PFSK-1 (cell line): ENCODE results near the gene KTN1.

Experiments
- POLR2AphosphoS5 ChIP-seq: IDR thresholded peaks from 2 replicates; pipeline ENCODE4 v1.6.1; 2012; ENCODE audit warnings: low read depth, mild to moderate bottlenecking, control low read depth, low read length, moderate library complexity
- SIN3A ChIP-seq: IDR thresholded peaks from 2 replicates; pipeline ENCODE4 v1.6.1; 2012; ENCODE audit warnings: mild to moderate bottlenecking, low read length, moderate library complexity, borderline replicate concordance; ENCODE audit not compliant: insufficient read depth
- TAF1 ChIP-seq: IDR thresholded peaks from 2 replicates; pipeline ENCODE4 v1.6.1; 2012; ENCODE audit warnings: low read length, control low read depth, borderline replicate concordance; ENCODE audit not compliant: insufficient read depth
- TF ChIP-seq, protein P1 (sequence below), 2 experiments: IDR thresholded peaks; 2 replicates each; pipeline versions ENCODE4 v1.6.1 to v1.8.0; 2011 to 2012; ENCODE audit warnings: low read depth in 2 of 2, low read length in 2 of 2, control low read depth in 1 of 2, inconsistent platforms in 1 of 2, mild to moderate bottlenecking in 1 of 2, moderate library complexity in 1 of 2; ENCODE audit not compliant: insufficient read depth in 1 of 2

DNA sequence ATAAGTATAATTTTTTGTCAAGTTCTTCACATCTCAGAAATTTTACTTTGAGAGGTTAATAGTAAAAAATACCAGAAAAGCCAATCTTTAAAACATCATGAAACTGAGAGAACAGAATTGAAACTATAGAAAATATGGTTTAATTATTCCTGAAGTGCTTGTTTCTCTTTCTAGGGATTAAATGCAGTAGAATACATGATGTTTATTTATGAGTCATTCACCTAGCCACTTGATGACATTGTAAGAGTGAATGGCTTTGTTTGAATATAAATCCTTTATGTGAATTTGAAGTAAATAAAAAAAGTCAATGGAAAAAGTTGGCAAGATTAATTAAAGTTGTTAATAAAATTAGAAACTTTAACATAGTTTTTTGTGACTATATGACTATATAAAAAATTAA lies 48.4 kb downstream of the KTN1 start:
- TF ChIP-seq POLR2AphosphoS5 (no peak), TAF1 (no peak), SIN3A (no peak)
- TF ChIP-seq, protein P1, sequence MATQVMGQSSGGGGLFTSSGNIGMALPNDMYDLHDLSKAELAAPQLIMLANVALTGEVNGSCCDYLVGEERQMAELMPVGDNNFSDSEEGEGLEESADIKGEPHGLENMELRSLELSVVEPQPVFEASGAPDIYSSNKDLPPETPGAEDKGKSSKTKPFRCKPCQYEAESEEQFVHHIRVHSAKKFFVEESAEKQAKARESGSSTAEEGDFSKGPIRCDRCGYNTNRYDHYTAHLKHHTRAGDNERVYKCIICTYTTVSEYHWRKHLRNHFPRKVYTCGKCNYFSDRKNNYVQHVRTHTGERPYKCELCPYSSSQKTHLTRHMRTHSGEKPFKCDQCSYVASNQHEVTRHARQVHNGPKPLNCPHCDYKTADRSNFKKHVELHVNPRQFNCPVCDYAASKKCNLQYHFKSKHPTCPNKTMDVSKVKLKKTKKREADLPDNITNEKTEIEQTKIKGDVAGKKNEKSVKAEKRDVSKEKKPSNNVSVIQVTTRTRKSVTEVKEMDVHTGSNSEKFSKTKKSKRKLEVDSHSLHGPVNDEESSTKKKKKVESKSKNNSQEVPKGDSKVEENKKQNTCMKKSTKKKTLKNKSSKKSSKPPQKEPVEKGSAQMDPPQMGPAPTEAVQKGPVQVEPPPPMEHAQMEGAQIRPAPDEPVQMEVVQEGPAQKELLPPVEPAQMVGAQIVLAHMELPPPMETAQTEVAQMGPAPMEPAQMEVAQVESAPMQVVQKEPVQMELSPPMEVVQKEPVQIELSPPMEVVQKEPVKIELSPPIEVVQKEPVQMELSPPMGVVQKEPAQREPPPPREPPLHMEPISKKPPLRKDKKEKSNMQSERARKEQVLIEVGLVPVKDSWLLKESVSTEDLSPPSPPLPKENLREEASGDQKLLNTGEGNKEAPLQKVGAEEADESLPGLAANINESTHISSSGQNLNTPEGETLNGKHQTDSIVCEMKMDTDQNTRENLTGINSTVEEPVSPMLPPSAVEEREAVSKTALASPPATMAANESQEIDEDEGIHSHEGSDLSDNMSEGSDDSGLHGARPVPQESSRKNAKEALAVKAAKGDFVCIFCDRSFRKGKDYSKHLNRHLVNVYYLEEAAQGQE (IDR thresholded peaks at IDR 0.05; ENCODE audit: insufficient read depth in 1 of 2, low read depth in 2 of 2, low read length in 2 of 2) = no peak
